SU-DHL-6 (cell line): ENCODE data around the gene NRF1.

Experiments used
- H2AFZ ChIP-seq: fragments of 200-600 bp; sonication (generic); 2 replicates; pipeline ENCODE4 v1.6.1; 2014; ENCODE audit warnings: low read depth, mild to moderate bottlenecking, moderate library complexity, mixed read lengths, antibody characterized with exemption, low read length; ENCODE audit not compliant: severe bottlenecking
- H3F3A ChIP-seq: fragments of 200-600 bp; shearing (Covaris generic); 2 replicates; pipeline ENCODE4 v1.6.0; 2016; ENCODE audit warnings: antibody characterized with exemption, mild to moderate bottlenecking; ENCODE audit not compliant: insufficient read depth
- H3K27ac ChIP-seq: fragments of 200-600 bp; sonication (generic); 2 replicates; pipeline ENCODE4 v1.5.1; 2016; ENCODE audit warnings: low read depth, mild to moderate bottlenecking, low read length, moderate library complexity, mixed read lengths
- H3K27me3 ChIP-seq: fragments of 200-600 bp; sonication (generic), shearing (Covaris generic); 2 replicates; pipeline ENCODE4 v1.6.0; 2014; ENCODE audit warnings: mild to moderate bottlenecking, low read length
- H3K36me3 ChIP-seq: fragments of 200-600 bp; sonication (generic); 2 replicates; pipeline ENCODE4 v1.6.1; 2014; ENCODE audit warnings: mild to moderate bottlenecking, low read length, mixed read lengths
- H3K4me2 ChIP-seq: fragments of 300-600, 200-600 bp; shearing (Covaris generic), sonication (generic); 2 replicates; pipeline ENCODE4 v1.6.0; 2014; ENCODE audit warnings: low read length, low read depth, mild to moderate bottlenecking; ENCODE audit not compliant: poor library complexity, severe bottlenecking
- H3K4me3 ChIP-seq: fragments of 200-600 bp; sonication (generic); 2 replicates; pipeline ENCODE4 v1.5.1; 2014; ENCODE audit warnings: antibody characterized with exemption, low read length, mild to moderate bottlenecking, mixed read lengths; ENCODE audit not compliant: insufficient read depth, poor library complexity, severe bottlenecking
- H3K79me2 ChIP-seq: fragments of 200-600 bp; sonication (generic); 2 replicates; pipeline ENCODE4 v1.6.1; 2014; ENCODE audit warnings: mild to moderate bottlenecking, low read length, moderate library complexity; ENCODE audit not compliant: insufficient read depth
- H3K9ac ChIP-seq: fragments of 200-600 bp; sonication (generic); 2 replicates; pipeline ENCODE4 v1.7.0; 2014; ENCODE audit warnings: mild to moderate bottlenecking, low read length
- H3K9me2 ChIP-seq: fragments of 200-600 bp; sonication (generic); replicated peaks from 2 replicates; pipeline ENCODE4 v1.6.1; 2014; ENCODE audit warnings: low read length; ENCODE audit not compliant: insufficient read depth
- H3K9me3 ChIP-seq: fragments of 200-600 bp; sonication (generic); 2 replicates; pipeline ENCODE4 v1.6.1; 2014; ENCODE audit warnings: low read length, mixed read lengths; ENCODE audit not compliant: insufficient read depth
- H4K20me1 ChIP-seq: fragments of 200-600 bp; sonication (generic); 2 replicates; pipeline ENCODE4 v1.6.1; 2014; ENCODE audit warnings: low read depth, mild to moderate bottlenecking, antibody characterized with exemption, low read length, moderate library complexity, mixed read lengths
- CTCF ChIP-seq: fragments of 200-600 bp; sonication (generic); IDR thresholded peaks from one replicate; pipeline ENCODE4 v1.5.1; 2017; ENCODE audit warnings: antibody characterized with exemption, mild to moderate bottlenecking, low read length, moderate library complexity; ENCODE audit not compliant: insufficient read depth, poor library complexity, severe bottlenecking
- EZH2phosphoT487 ChIP-seq: fragments of 200-600 bp; sonication (generic), shearing (Covaris generic); conservative IDR thresholded peaks from 2 replicates; pipeline ENCODE4 v1.6.1; 2018; ENCODE audit warnings: mild to moderate bottlenecking, antibody characterized with exemption, low read length, moderate library complexity, mixed read lengths

The NRF1 gene

GRCh38 chr7:129734400-129734799 lies 122.9 kb downstream of the NRF1 start:
- Histone ChIP-seq H3K27me3 (no peaks in the 10 kb centered on the region), H3K4me3 (no peak overlapping the region), H3K9me2 (no peaks in the 10 kb centered on the region), H4K20me1 (no peaks in the 10 kb centered on the region), H2AFZ (no peak overlapping the region), H3K36me3 (peaks cover 8% of the 10 kb centered on the region; the same call in 1 of the 2 replicates), H3K27ac (no peak overlapping the region), H3K9ac (no peak overlapping the region), H3K9me3 (no peaks in the 10 kb centered on the region), H3K79me2 (no peaks in the 10 kb centered on the region), H3K4me2 (no peak overlapping the region), H3F3A (no peaks in the 10 kb centered on the region)
- TF ChIP-seq EZH2phosphoT487: no peak
- no peak for TF ChIP-seq CTCF

- Histone ChIP-seq H4K20me1 (no peaks in the 10 kb centered on the region), H3K79me2 (no peaks in the 10 kb centered on the region), H2AFZ (no peak overlapping the region), H3K4me3 (no peak overlapping the region), H3F3A (no peaks in the 10 kb centered on the region), H3K9me2 (no peaks in the 10 kb centered on the region), H3K4me2 (no peak overlapping the region), H3K36me3 (no peaks in the 10 kb centered on the region), H3K27ac (no peak overlapping the region), H3K9me3 (no peaks in the 10 kb centered on the region), H3K27me3 (no peaks in the 10 kb centered on the region), H3K9ac (no peak overlapping the region)
- no peak for TF ChIP-seq EZH2phosphoT487
- TF ChIP-seq CTCF: no peak
Measured at GRCh38 chr7:129739427-129739826, 127.9 kb downstream of the NRF1 start.

- Histone ChIP-seq H3K79me2 (no peaks in the 10 kb centered on the region), H3K4me3 (no peak overlapping the region), H3K4me2 (no peak overlapping the region), H3K36me3 (no peaks in the 10 kb centered on the region), H3K27me3 (no peaks in the 10 kb centered on the region), H3K9me2 (no peaks in the 10 kb centered on the region), H3F3A (no peaks in the 10 kb centered on the region), H3K9ac (no peak overlapping the region), H3K9me3 (no peaks in the 10 kb centered on the region), H4K20me1 (no peaks in the 10 kb centered on the region), H3K27ac (no peak overlapping the region), H2AFZ (no peak overlapping the region)
- TF ChIP-seq CTCF (no peak), EZH2phosphoT487 (no peak)
Measured at GRCh38 chr7:129740574-129741410, 129.3 kb downstream of the NRF1 start.
